HG02840 (cell line): ENCODE measurements around the gene C18orf32.
"Not testable (repeated sequence)": the region's sequence is repeated elsewhere in the genome, so short reads cannot be mapped to it uniquely, and the experiment has no call there.

Source experiments
- ATAC-seq: cut with Tn5 transposase; IDR thresholded peaks from one replicate; pipeline ENCODE4 v1.9.1; 2021; ENCODE audit warnings: mild to moderate bottlenecking, moderate library complexity, moderate number of reproducible peaks; ENCODE audit not compliant: unreplicated experiment, low FRiP score

The C18orf32 gene

GRCh38 chr18:49503931-49504330, 16.9 kb upstream of the C18orf32 start:
- no peak for ATAC-seq

DNA sequence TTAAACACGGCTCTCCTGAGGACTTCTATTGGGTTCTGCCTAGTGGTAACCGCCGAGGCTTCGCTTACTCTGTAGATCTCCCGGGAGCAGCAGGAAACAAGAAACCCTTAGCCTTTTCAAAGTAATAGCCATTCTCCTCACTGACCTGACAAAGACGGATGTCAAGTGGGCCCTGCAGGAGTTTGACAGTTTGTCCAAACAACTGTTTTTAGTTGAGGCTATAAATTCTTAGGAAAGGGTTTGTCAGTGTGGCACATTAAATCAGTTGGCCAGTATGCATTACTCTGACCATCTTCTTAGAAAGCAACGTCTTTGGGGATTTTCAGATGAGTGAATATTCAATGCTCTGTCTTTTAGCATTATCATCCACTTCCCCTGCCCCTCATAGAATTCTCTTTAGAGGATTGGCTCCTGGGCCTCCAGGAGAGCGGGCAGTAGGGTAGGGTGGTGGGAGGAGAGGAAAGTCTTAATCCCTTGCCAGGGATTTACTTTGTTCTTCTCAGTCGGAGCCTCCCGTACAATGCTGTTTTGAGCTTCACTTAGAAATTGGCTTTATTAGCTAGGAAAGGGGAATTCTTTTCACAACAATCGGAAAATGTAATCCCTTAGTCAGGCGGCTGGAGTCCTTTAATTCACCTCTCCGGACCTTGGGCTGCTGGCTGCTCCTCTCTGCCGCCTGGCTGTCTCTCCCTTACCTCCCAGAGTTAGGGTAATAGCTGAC, 13.3 kb upstream of the C18orf32 start:
- no peak for ATAC-seq

- no peak for ATAC-seq
Observed at GRCh38 chr18:49499046-49499637, 12.1 kb upstream of the C18orf32 start.

DNA sequence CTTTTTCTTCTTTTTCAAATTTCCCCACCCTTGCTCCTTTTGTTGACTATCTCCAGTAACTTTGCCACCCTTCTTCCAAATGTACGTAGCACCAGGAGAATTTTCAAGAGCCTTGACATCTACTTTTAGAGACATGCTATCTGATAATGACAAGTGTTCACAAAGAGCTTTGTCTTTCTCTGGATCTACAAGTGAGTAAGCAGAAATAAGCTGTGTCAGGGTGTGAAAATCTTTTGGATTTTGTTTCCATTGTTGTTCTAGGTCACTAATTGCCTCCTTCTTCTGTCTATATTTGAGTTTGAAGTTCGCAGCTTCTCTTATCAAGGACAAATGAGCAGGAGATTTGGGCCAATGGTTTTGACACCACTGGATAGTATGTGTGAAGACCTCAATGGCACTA, 8.4 kb upstream of the C18orf32 start:
- ATAC-seq: no peak

DNA sequence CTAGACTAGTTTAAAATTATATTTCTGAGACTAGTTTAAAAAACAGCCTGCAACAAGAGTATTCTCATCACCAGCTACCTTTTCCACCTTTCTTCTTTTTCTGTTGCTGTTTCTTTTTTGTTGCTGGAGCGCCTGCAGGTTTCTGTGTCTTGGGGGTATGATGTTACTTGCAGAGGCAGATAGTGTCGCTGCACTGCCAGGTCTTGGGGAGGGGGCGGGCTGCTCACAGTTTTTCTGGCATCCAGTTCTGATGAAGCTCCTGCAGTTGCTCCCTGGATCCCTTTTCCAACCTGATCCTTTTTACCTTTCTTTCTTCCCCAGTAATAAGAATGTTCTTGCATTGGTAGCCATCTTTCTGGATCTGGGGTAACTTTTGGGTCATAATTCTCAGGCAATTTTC, 8.0 kb upstream of the C18orf32 start:
- ATAC-seq: no peak

DNA sequence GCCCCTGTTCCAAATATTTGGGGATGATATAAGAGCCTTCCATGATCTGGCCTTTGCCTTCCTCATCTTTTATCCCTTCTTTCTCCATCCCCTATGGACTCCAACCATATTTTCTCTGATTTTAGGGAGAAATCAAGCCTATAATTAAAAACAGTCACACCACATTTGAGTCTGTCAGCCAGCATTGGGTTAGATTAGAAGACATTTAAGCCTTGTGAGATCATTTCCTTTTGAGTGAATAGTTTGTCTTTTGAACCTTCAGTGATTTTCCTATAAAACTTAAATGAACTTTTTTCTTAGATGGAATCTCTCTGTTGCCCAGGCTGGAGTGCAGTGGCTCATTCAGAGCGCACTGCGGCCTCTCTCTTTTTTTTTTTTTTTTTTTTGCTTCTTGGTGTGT, 7.6 kb upstream of the C18orf32 start:
- no peak for ATAC-seq

- ATAC-seq: no peak
Observed at GRCh38 chr18:49492694-49493033, 5.6 kb upstream of the C18orf32 start.

DNA sequence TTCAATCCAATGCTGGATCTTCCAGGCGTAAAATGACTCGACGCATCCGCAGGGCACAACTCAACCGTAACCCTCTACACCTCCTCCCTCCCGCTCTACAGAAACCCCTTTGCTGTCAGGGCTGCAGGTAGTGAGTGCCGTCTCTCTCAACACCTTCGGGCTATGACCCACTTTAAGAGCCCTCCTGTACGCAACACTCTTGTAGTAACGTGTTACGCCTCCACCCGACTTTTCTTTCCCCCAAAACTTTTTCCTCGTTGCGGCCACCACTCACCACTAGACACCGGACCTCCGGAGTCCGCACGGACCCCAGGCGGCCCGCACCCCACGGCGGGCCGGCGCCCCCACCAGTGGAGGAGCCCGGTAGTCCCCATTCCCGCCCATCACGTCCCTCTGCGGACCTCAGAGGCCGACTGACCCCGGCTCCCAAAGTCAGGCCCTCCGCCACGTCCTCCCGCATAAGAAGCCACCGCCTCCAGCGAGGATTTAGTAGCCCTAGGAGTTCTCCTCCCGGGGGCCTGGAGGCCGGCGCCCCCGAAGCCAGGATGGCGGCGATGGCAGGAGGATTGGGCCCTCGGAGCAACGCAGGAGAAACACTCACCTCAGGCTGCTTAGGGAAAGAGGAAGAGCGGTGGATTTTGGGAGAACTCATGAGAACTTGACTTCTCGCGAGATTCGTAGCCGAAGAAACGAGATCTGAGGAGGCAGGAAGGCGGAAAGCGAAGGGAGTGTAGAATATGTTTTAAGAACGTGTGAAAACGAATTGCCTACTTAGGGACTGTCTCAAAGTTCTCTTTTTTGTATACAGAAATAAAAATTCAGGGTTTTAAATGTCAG, 5.0 kb upstream of the C18orf32 start, which contains the start of gene RPL17:
TSS of gene RPL17 (minus strand) at position 609 of the 837 bp plus-strand sequence.
- peak; percentile 79 for ATAC-seq

DNA sequence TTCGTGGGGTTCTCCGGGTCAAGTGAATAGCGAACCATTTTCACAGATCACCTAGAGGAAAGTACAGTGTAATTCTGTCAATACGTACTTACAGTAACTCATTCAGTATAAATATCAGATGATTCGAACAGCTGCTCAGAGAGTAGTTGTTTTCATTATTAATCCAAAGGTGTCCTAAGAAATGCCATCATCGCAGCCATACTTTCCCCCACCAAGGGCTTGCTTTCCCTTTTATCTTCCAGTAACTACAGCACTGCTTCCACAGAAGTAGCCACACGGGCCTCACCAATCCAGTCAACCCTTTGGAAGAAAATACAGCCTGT, 4.5 kb upstream of the C18orf32 start:
- no peak for ATAC-seq

DNA sequence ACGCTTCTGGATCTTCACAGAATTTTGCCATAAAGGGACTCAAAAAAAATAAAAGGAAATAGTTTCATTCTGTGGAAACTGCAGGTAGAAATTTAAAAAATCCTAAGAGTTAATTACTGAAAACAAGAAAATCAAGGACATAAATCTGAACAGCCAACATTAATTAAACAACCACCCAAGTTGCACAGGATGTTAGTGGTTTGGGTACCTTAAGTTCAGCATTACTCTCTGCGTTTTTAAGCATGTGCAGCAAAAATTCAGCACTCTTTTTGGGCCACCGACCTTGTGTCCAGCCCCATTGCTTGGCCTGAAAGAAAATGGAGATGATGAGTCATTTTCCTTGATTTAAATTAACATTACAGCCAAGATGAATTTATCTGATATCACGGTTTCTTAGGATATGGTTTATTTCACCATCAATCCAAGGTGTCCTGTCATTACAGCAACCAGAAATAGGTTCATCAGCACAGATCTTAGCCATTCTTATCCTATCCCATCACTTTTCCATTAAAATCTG, 3.3 kb upstream of the C18orf32 start:
- no peak for ATAC-seq

DNA sequence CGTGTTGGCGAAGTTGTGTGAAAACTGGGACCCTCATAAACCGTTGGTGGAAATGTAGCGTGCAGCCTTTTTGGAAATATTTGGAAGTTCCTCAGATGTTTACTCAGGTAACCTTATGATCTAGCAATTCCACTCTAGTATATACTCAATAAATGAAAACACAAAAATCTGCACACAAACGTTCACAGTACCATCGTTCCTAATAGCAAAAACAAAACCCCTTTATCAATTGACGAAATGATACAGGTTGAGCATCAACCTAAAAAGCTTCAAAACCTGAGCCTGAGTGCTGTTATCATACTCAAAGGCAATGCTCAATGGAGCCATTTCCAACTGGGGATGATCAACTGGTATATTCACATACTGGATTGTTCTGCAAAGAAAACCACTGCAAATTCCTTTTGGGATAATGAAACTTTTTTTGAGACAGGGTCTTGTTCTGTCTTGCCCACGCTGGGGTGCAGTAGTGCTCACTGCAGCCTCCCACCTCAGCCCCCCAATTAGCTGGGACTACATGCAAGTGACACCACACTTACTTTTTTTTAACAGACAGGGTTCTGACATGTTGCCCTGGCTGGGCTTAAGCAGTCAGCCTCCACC, 777 bp upstream of the C18orf32 start:
- no peak for ATAC-seq

GRCh38 chr18:49486606-49486952, 455 bp downstream of the C18orf32 start:
- ATAC-seq: peak; percentile 27

DNA sequence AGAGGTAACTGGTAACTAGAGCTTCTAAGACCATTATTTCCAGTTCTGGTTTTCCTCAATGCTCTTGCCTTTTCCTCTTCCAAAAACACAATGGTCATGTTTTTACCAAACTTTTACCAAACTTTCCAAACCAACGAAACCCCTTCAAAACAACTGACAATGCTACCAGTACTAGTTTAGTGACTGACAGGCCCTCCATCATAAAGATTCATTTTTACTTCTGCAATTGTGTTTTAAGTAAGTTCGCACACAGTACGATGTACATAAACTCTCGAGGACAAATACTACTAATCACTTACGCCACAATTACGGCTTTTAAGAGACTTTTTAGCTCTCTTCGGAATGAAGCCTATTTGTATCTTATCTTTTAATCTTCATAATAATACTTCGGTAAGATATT, 900 bp downstream of the C18orf32 start:
- no peak for ATAC-seq

- ATAC-seq: no peak
Observed at GRCh38 chr18:49483198-49483597, 3.8 kb downstream of the C18orf32 start.

- no peak for ATAC-seq
Observed at GRCh38 chr18:49481907-49482306, 5.1 kb downstream of the C18orf32 start.

GRCh38 chr18:49481317-49481716, 5.7 kb downstream of the C18orf32 start:
- no peak for ATAC-seq

GRCh38 chr18:49479381-49480137, 7.5 kb downstream of the C18orf32 start:
- no peak for ATAC-seq

- ATAC-seq: no peak
Observed at GRCh38 chr18:49476664-49477411, 10.2 kb downstream of the C18orf32 start.

DNA sequence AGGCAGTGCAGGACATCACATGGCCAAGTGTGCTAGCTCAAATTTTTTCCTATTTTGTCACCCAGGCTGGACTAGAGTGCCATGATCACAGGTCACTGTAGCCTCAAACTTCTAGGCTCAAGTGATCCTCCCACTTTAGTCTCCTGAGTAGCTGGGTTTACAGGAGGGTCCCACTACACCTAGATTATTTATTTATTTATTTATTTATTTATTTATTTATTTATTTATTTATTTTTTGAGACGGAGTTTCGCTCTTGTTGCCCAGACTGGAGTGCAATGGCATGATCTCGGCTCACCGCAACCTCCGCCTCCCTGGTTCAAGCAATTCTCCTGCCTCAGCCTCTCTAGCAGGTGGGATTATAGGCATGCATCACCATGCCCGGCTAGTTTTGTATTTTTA, 12.1 kb downstream of the C18orf32 start:
- ATAC-seq: not testable (repeated sequence)

DNA sequence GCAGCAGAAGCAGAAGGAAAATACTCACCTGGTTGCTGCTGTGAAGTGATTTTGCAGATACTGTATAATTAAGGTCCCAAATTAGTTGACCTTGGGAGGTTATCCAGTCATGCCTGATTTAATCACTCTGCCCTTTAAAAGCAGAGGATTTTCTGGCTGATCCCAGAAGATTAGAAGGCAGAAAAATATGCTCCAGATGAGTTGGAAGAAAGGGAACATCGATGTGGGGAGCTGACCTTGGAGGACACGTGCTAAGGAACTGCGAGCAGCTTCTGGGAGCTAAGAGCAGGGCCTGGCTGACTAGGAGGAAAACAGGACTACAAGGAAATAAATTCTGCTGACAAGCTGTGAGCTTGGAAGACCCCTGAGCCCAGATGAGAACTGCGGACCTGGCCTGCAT, 13.3 kb downstream of the C18orf32 start:
- no peak for ATAC-seq
